Karpas-422 (cell line): ENCODE measurements around the gene PHRF1. TPM values are rescaled to one million over a fixed set of nuclear protein-coding genes. Genes with fewer than 3 reads are reported as not detected.

Source experiments
- DNase-seq: peaks from one replicate; pipeline ENCODE4 v3.0.0-alpha.2; 2015
- H2AFZ ChIP-seq: fragments of 200-600 bp; sonication (generic); 2 replicates; pipeline ENCODE4 v1.6.1; 2014; ENCODE audit warnings: antibody characterized with exemption, low read length, mixed read lengths
- H3K27ac ChIP-seq: fragments of 200-600 bp; sonication (generic); 2 replicates; pipeline ENCODE4 v1.5.1; 2014; ENCODE audit warnings: mild to moderate bottlenecking, low read length, moderate library complexity
- H3K27me3 ChIP-seq: fragments of 200-600 bp; sonication (generic); 2 replicates; pipeline ENCODE4 v1.6.1; 2014; ENCODE audit warnings: low read length, mixed read lengths
- H3K36me3 ChIP-seq: fragments of 200-600 bp; sonication (generic); 2 replicates; pipeline ENCODE4 v1.6.1; 2014; ENCODE audit warnings: low read length, mixed read lengths; ENCODE audit not compliant: insufficient read depth
- H3K4me1 ChIP-seq: fragments of 200-600 bp; sonication (generic); 2 replicates; pipeline ENCODE4 v1.6.1; 2014; ENCODE audit warnings: mild to moderate bottlenecking, low read length, mixed read lengths
- H3K4me2 ChIP-seq: fragments of 200-600 bp; sonication (generic); 2 replicates; pipeline ENCODE4 v1.6.1; 2014; ENCODE audit warnings: low read length, low read depth, mild to moderate bottlenecking; ENCODE audit not compliant: poor library complexity, severe bottlenecking
- H3K4me3 ChIP-seq: fragments of 200-600 bp; sonication (generic); 2 replicates; pipeline ENCODE4 v1.5.1; 2014; ENCODE audit warnings: mild to moderate bottlenecking, antibody characterized with exemption, low read length, mixed read lengths
- H3K79me2 ChIP-seq: fragments of 200-600 bp; sonication (generic); 2 replicates; pipeline ENCODE4 v1.6.1; 2014; ENCODE audit warnings: mild to moderate bottlenecking, low read length, mixed read lengths
- H3K9ac ChIP-seq: fragments of 200-600 bp; sonication (generic); 2 replicates; pipeline ENCODE4 v1.6.0; 2014; ENCODE audit warnings: low read length
- H3K9me2 ChIP-seq: fragments of 200-600 bp; sonication (generic), shearing (Covaris generic); replicated peaks from 2 replicates; pipeline ENCODE4 v1.6.0; 2014; ENCODE audit warnings: mild to moderate bottlenecking, low read length, moderate library complexity; ENCODE audit not compliant: insufficient read depth
- H3K9me3 ChIP-seq: fragments of 300-700, 200-600 bp; sonication (generic); 2 replicates; pipeline ENCODE4 v1.6.1; 2014; ENCODE audit warnings: low read length, mixed read lengths
- H4K20me1 ChIP-seq: fragments of 200-600 bp; sonication (generic); 2 replicates; pipeline ENCODE4 v1.6.1; 2014; ENCODE audit warnings: mild to moderate bottlenecking, antibody characterized with exemption, low read length, low read depth; ENCODE audit not compliant: insufficient read depth
- total RNA-seq: library from RNA; depleted of rRNA; stranded (reverse); fragments of >200 nt; shearing (Covaris generic); gene quantifications from 2 replicates; pipeline ENCODE4 v1.2.3, GENCODE V29; 2014; ENCODE audit warnings: low replicate concordance

Gene PHRF1
- total RNA-seq, 1 experiment from 2014 or later = 8.7 TPM

DNA sequence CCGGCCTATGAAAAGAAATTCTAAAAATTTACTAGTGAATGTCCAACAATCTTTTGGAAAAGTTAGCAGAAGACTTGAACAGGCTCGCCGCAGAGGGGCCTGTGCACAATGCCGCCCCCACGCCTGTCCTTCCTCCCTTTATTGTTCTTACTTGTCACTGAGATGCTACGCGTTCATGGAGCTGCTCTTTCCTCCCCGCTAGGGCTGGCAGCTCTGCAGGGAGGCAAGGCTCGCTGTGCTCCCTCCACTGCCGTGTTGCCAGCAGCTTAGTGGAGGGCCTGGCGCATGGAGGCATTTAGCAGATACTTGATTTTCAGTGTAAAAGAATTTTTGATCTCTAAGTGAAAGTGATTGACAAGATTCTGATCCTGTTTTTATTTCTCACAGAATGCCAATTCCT lies 14.7 kb downstream of the PHRF1 start:
- H3K9me3 ChIP-seq = no peaks in the 10 kb centered on the region
- 0 out of 2 replicates have a peak, but pooled peaks cover 16% of the 10 kb centered on the region for H3K79me2 ChIP-seq
- no peak overlapping the region for H3K4me3 ChIP-seq
- no peak overlapping the region for H3K9ac ChIP-seq
- peaks cover 17% of the 10 kb centered on the region; the same call in 1 of the 2 replicates for H4K20me1 ChIP-seq
- no peak overlapping the region for H3K4me2 ChIP-seq
- H3K36me3 ChIP-seq = peaks cover 15% of the 10 kb centered on the region; the same call in 1 of the 2 replicates
- no peaks in the 10 kb centered on the region for H3K9me2 ChIP-seq
- H3K27ac ChIP-seq = no peak overlapping the region
- no peak for DNase-seq
- H3K27me3 ChIP-seq = no peaks in the 10 kb centered on the region
- no peak overlapping the region for H2AFZ ChIP-seq
- no peaks in the 10 kb centered on the region for H3K4me1 ChIP-seq

DNA sequence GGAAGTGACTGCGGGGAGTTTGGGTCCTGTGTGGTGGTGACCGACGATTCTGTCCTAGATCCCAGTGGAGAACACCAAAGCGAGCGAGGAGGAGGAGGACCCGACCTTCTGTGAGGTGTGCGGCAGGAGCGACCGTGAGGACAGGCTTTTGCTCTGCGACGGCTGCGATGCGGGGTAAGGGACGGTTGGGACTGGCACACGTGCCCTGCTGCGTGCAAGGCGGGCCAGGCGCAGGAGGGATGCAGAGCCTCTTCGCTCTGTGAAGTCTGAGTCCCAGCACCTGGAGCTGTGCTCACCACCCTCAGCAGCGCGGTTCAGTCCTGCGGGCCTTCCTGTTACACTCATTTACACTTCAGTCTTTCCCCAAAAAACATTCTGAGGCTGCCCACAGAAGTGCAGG lies 16.2 kb downstream of the PHRF1 start:
- no peak for DNase-seq
- Histone ChIP-seq H3K27me3 (no peaks in the 10 kb centered on the region), H3K36me3 (peaks cover 15% of the 10 kb centered on the region; the same call in 1 of the 2 replicates), H3K9me2 (no peaks in the 10 kb centered on the region), H2AFZ (no peak overlapping the region), H3K9me3 (no peaks in the 10 kb centered on the region), H3K27ac (no peak overlapping the region), H3K4me2 (no peak overlapping the region), H4K20me1 (peaks cover 25% of the 10 kb centered on the region; the same call in 1 of the 2 replicates), H3K79me2 (0 out of 2 replicates have a peak, but pooled peaks cover 16% of the 10 kb centered on the region), H3K4me3 (no peak overlapping the region), H3K4me1 (no peaks in the 10 kb centered on the region), H3K9ac (no peak overlapping the region)

DNA sequence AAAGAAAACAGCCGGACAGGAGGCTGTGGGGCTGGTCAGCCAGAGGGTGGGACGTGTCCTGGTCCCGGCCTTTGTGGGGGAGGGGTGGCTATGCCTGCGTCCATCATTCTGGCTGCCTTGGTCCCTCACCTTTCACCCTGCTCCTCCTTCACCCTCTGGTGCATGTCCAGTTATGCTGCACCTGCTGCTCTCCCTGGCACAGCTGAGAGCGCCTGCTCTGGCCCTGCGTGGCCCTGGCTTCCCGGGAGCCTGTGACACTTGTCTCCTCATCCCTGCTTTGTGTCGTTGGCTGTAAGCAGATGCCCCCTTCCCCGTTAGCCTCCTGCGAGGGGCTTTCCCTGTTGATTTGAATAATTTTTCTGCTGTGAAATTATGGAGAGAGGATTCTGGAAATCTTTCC lies 16.6 kb downstream of the PHRF1 start:
- H4K20me1 ChIP-seq = peaks cover 25% of the 10 kb centered on the region; the same call in 1 of the 2 replicates
- no peak overlapping the region for H3K9ac ChIP-seq
- 0 out of 2 replicates have a peak, but pooled peaks cover 16% of the 10 kb centered on the region for H3K79me2 ChIP-seq

GRCh38 chr11:593347-593746 lies 17.1 kb downstream of the PHRF1 start:
- H3K4me3 ChIP-seq = no peak overlapping the region
- no peaks in the 10 kb centered on the region for H3K9me3 ChIP-seq
- no peak for DNase-seq
- no peak overlapping the region for H3K4me2 ChIP-seq
- no peaks in the 10 kb centered on the region for H3K27me3 ChIP-seq
- H3K36me3 ChIP-seq = peaks cover 12% of the 10 kb centered on the region; the same call in 1 of the 2 replicates
- H3K27ac ChIP-seq = no peak overlapping the region
- H3K9ac ChIP-seq = no peak overlapping the region
- H3K4me1 ChIP-seq = no peaks in the 10 kb centered on the region
- H3K79me2 ChIP-seq = 0 out of 2 replicates have a peak, but pooled peaks cover 16% of the 10 kb centered on the region
- H2AFZ ChIP-seq = no peak overlapping the region
- peaks cover 25% of the 10 kb centered on the region; the same call in 1 of the 2 replicates for H4K20me1 ChIP-seq
- no peaks in the 10 kb centered on the region for H3K9me2 ChIP-seq

More for the DNA sequence above, 16.6 kb downstream of the PHRF1 start:
- H3K4me2 ChIP-seq = no peak overlapping the region
- no peaks in the 10 kb centered on the region for H3K27me3 ChIP-seq
- no peak overlapping the region for H2AFZ ChIP-seq
- DNase-seq = no peak
- H3K27ac ChIP-seq = no peak overlapping the region
- no peaks in the 10 kb centered on the region for H3K9me2 ChIP-seq
- H3K36me3 ChIP-seq = peaks cover 15% of the 10 kb centered on the region; the same call in 1 of the 2 replicates
- no peaks in the 10 kb centered on the region for H3K9me3 ChIP-seq
- no peak overlapping the region for H3K4me3 ChIP-seq
- no peaks in the 10 kb centered on the region for H3K4me1 ChIP-seq

- no peak overlapping the region for H3K4me3 ChIP-seq
- no peak overlapping the region for H3K27ac ChIP-seq
- H3K9ac ChIP-seq = no peak overlapping the region
- no peaks in the 10 kb centered on the region for H3K9me3 ChIP-seq
- peaks cover 15% of the 10 kb centered on the region; the same call in 1 of the 2 replicates for H4K20me1 ChIP-seq
- no peaks in the 10 kb centered on the region for H3K27me3 ChIP-seq
- H3K9me2 ChIP-seq = no peaks in the 10 kb centered on the region
- no peak overlapping the region for H3K4me2 ChIP-seq
- no peaks in the 10 kb centered on the region for H3K4me1 ChIP-seq
- peaks cover 18% of the 10 kb centered on the region; the same call in 1 of the 2 replicates for H3K36me3 ChIP-seq
- H2AFZ ChIP-seq = no peak overlapping the region
- 0 out of 2 replicates have a peak, but pooled peaks cover 5% of the 10 kb centered on the region for H3K79me2 ChIP-seq
- DNase-seq = no peak
These were observed 19.1 kb downstream of the PHRF1 start for GRCh38 chr11:595400-595799.

DNA sequence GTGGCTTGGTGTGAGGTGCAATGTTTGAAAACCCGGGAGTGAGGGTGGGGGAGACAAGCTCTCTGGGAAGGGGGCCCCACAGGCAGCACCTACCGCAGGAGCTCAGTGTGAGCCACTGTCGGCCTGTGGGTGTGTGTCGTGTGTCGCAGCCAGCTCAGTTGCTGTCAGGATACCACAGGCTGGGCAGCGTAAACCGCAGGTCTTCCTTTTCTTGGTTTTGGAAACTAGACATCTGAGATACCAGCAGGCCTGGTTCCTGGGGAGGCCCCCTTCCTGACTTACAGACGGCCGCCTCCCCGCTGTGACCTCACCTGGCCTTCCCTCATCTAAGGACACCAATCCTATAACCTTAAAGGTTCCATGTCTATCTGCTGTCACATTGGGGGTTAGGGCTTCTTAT lies 20.1 kb downstream of the PHRF1 start:
- Histone ChIP-seq H3K4me3 (no peak overlapping the region), H3K27ac (no peak overlapping the region), H3K9ac (no peak overlapping the region), H3K79me2 (0 out of 2 replicates have a peak, but pooled peaks cover 5% of the 10 kb centered on the region), H3K4me2 (no peak overlapping the region), H2AFZ (no peak overlapping the region), H3K36me3 (peaks cover 15% of the 10 kb centered on the region; the same call in 1 of the 2 replicates), H3K27me3 (no peaks in the 10 kb centered on the region), H4K20me1 (0 out of 2 replicates have a peak, but pooled peaks cover 15% of the 10 kb centered on the region), H3K9me2 (no peaks in the 10 kb centered on the region), H3K4me1 (no peaks in the 10 kb centered on the region), H3K9me3 (no peaks in the 10 kb centered on the region)
- DNase-seq = no peak

DNA sequence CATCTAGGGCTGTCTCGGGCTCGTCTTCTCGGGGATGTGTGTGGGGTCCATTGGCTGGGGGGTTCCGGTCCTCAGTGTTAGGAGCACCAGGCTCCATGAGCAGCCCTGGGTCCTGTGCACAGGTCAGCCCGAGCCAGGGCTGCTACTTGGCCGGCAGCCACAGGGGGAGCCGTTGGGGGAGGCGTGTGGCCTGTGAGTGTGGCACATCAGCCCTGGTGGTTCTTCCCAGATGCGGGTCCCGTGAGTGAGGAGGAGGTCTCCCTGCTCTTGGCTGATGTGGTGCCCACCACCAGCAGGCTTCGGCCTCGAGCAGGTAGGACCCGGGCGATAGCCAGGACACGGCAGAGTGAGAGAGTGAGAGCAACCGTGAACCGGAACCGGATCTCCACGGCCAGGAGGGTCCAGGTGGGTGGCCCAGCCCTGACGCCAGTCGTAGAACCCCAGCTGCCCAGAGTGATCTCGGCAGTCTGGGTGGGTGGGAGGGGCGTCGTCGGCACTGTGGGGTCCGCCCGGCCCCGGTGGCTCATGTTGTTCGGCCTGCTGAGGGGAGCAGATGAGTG lies 21.0 kb downstream of the PHRF1 start:
- Histone ChIP-seq H2AFZ (no peak overlapping the region), H3K9ac (no peak overlapping the region), H3K4me1 (no peaks in the 10 kb centered on the region), H3K27me3 (no peaks in the 10 kb centered on the region), H3K9me3 (no peaks in the 10 kb centered on the region), H3K79me2 (0 out of 2 replicates have a peak, but pooled peaks cover 5% of the 10 kb centered on the region), H3K4me2 (no peak overlapping the region), H4K20me1 (0 out of 2 replicates have a peak, but pooled peaks cover 15% of the 10 kb centered on the region), H3K27ac (no peak overlapping the region), H3K4me3 (no peak overlapping the region), H3K36me3 (peaks cover 18% of the 10 kb centered on the region; the same call in 1 of the 2 replicates), H3K9me2 (no peaks in the 10 kb centered on the region)
- DNase-seq = no peak

- H3K27ac ChIP-seq = no peak overlapping the region
- no peak for DNase-seq
- no peaks in the 10 kb centered on the region for H3K9me3 ChIP-seq
- H3K4me1 ChIP-seq = no peaks in the 10 kb centered on the region
- H2AFZ ChIP-seq = no peak overlapping the region
- H3K4me3 ChIP-seq = no peak overlapping the region
- no peaks in the 10 kb centered on the region for H3K27me3 ChIP-seq
- H3K9me2 ChIP-seq = no peaks in the 10 kb centered on the region
- peaks cover 9% of the 10 kb centered on the region; the same call in 1 of the 2 replicates for H3K36me3 ChIP-seq
- no peak overlapping the region for H3K9ac ChIP-seq
- H4K20me1 ChIP-seq = 0 out of 2 replicates have a peak, but pooled peaks cover 15% of the 10 kb centered on the region
- H3K4me2 ChIP-seq = no peak overlapping the region
- H3K79me2 ChIP-seq = no peaks in the 10 kb centered on the region
These were observed 21.9 kb downstream of the PHRF1 start for GRCh38 chr11:598005-598680.
